Spinal cord (tissue), 10 donors: ENCODE measurements around the gene LRRC56. TPM values are rescaled to one million over a fixed set of nuclear protein-coding genes. Genes with fewer than 3 reads are reported as not detected.
A peak's percentile ranks its signal among the peaks of the same experiment; 100 is the strongest.

Experiments used
- DNase-seq, 6 donors: peaks; one replicate each; pipeline versions ENCODE4 v3.0.0 to v3.0.0-alpha.2; 2013 to 2015; ENCODE audit warnings: low spot score in 6 of 6, low read depth in 4 of 6
- H3K27ac ChIP-seq: one replicate; pipeline ENCODE4 v1.5.1; 2013; ENCODE audit warnings: low read depth, low read length, control low read depth
- H3K27me3 ChIP-seq: one replicate; pipeline ENCODE4 v1.6.1; 2013; ENCODE audit warnings: low read length; ENCODE audit not compliant: control insufficient read depth, insufficient read depth
- H3K36me3 ChIP-seq: one replicate; pipeline ENCODE4 v1.6.1; 2013; ENCODE audit warnings: low read length; ENCODE audit not compliant: control insufficient read depth, insufficient read depth
- H3K4me1 ChIP-seq: one replicate; pipeline ENCODE4 v1.6.1; 2013; ENCODE audit warnings: low read length; ENCODE audit not compliant: control insufficient read depth, insufficient read depth
- H3K4me3 ChIP-seq: one replicate; pipeline ENCODE4 v1.5.1; 2013; ENCODE audit warnings: low read depth, low read length, control low read depth
- H3K9me3 ChIP-seq: one replicate; pipeline ENCODE4 v1.6.1; 2013; ENCODE audit warnings: low read length; ENCODE audit not compliant: control insufficient read depth, insufficient read depth
- WGBS: methylation state at CpG from one replicate; pipeline ENCODE4 v1.1.5; 2013; ENCODE audit warnings: missing lambda C conversion rate; ENCODE audit not compliant: insufficient coverage; 5-methylcytosine and 5-hydroxymethylcytosine counted together
- polyA plus RNA-seq, 2 donors: library from polyadenylated mRNA; unstranded; fragments of 120-200 nt; gene quantifications; one replicate each; pipeline ENCODE4 v1.2.1, GENCODE V29; 2013; ENCODE audit not compliant: insufficient read length in 2 of 2
- total RNA-seq, 2 donors: library from RNA; depleted of rRNA in 1 of 2; stranded (reverse); fragments of 120-200 nt in 1 of 2; fragments of >200 nt in 1 of 2; gene quantifications; one replicate each; pipeline versions ENCODE4 v1.2.3 to v1.2.4, GENCODE V29; 2013 to 2014
- donor health status: healthy.

LRRC56 gene
- total and polyA plus RNA-seq, 4 donors = 1.8 to 8.0 (median 4.7) TPM

GRCh38 chr11:551596-551995 lies 14.3 kb downstream of the LRRC56 start:
- Histone ChIP-seq H3K36me3 (peaks cover 50% of the 10 kb centered on the region), H3K4me3 (no peak overlapping the region), H3K4me1 (peaks cover 16% of the 10 kb centered on the region), H3K27me3 (peaks cover 21% of the 10 kb centered on the region), H3K9me3 (no peaks in the 10 kb centered on the region), H3K27ac (no peak overlapping the region)
- DNase-seq = no peak
- 80% methylated on average over 12 of the region's 12 CpGs for WGBS

- Histone ChIP-seq H3K27me3 (peaks cover 38% of the 10 kb centered on the region), H3K4me3 (no peak overlapping the region), H3K9me3 (no peaks in the 10 kb centered on the region), H3K4me1 (peaks cover 20% of the 10 kb centered on the region), H3K27ac (no peak overlapping the region), H3K36me3 (peaks cover 49% of the 10 kb centered on the region)
- DNase-seq = no peak
- WGBS = 79% methylated on average over 27 of the region's 27 CpGs
Observed at GRCh38 chr11:553083-553987, 16.0 kb downstream of the LRRC56 start.

GRCh38 chr11:553988-554340 lies 16.6 kb downstream of the LRRC56 start:
- Histone ChIP-seq H3K27me3 (peaks cover 44% of the 10 kb centered on the region), H3K27ac (no peak overlapping the region), H3K36me3 (peaks cover 54% of the 10 kb centered on the region), H3K4me1 (peaks cover 20% of the 10 kb centered on the region), H3K9me3 (no peaks in the 10 kb centered on the region), H3K4me3 (no peak overlapping the region)
- 59% methylated on average over 8 of the region's 11 CpGs for WGBS
- no peak for DNase-seq

- H3K9me3 ChIP-seq = no peaks in the 10 kb centered on the region
- no peak overlapping the region for H3K27ac ChIP-seq
- H3K36me3 ChIP-seq = peaks cover 49% of the 10 kb centered on the region
- H3K4me1 ChIP-seq = peaks cover 20% of the 10 kb centered on the region
- DNase-seq = peak in 2 of 6 donors; percentile 85 to 91
- H3K4me3 ChIP-seq = no peak overlapping the region
- 10% methylated on average over 39 of the region's 60 CpGs for WGBS
- peaks cover 50% of the 10 kb centered on the region for H3K27me3 ChIP-seq
Observed at GRCh38 chr11:554428-555226, 17.3 kb downstream of the LRRC56 start.

DNA sequence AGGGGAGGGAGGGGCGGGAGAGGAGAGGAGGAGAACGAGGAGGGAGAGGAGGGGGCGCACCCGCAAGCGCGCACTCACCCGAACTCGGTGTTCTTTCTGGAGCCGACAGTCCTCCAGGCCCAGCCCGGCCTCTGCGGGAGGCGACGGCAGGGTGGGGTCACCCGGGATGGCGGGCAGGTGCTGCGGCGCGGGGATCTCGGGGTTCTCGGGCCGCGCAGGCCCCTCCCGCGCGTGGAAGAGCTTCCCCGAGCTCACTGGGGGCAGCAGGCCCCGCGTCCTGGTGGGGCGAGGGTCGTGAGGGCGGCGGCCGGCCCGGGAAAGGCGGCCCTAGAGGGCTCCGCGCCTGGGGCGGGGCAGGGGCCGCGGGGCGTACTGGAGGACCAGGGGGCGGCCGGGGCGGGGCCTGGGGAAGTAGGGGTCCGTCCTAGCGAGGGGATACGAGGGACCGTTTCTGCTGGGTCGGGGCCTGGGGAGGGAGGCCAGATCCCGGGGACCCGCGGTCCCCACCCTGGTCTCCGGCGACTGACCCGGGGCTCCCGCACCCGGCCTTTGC lies 18.0 kb downstream of the LRRC56 start:
- no peak for DNase-seq
- Histone ChIP-seq H3K4me3 (no peak overlapping the region), H3K27ac (no peak overlapping the region), H3K36me3 (peaks cover 42% of the 10 kb centered on the region), H3K4me1 (peaks cover 27% of the 10 kb centered on the region), H3K9me3 (no peaks in the 10 kb centered on the region), H3K27me3 (peaks cover 57% of the 10 kb centered on the region)
- WGBS = under 1% methylated on average over 57 of the region's 57 CpGs

GRCh38 chr11:555780-556661 lies 18.7 kb downstream of the LRRC56 start:
- 2% methylated on average over 103 of the region's 104 CpGs for WGBS
- DNase-seq = no peak

DNA sequence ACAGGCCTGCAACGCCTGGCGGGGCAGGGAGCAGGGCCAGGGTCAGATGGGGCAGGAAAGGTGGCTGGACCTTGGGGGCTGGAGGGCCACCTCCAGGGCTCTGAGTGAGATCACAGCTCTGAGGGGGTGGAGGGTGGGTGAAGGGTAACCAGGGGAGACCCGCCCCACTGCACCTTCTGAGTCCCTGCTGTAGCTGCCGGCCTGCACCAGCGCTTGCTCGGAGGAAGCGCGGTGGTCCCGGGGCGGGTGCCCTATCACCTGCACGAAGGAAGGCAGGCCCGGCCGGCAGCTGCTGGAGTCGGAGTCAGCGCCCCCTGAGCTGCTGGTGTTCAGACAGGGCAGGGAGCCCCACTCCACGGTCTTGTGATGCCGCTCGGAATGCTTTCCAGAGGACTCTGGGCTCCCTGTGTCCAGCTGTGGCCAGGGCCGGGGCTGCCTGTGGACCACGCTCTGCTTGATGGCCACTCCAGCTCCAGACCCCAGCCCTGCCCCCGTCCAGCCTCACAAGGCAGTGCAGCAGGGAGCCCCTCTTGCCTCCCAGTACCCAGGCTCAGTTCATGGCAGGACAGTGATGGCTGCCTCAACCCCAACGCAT lies 19.4 kb downstream of the LRRC56 start:
- WGBS = 54% methylated on average over 22 of the region's 22 CpGs
- Histone ChIP-seq H3K4me3 (no peak overlapping the region), H3K4me1 (peaks cover 35% of the 10 kb centered on the region), H3K27me3 (peaks cover 59% of the 10 kb centered on the region), H3K9me3 (no peaks in the 10 kb centered on the region), H3K27ac (no peak overlapping the region), H3K36me3 (peaks cover 28% of the 10 kb centered on the region)
- no peak for DNase-seq

More at GRCh38 chr11:555780-556661, 18.7 kb downstream of the LRRC56 start:
- peaks cover 29% of the 10 kb centered on the region for H3K4me1 ChIP-seq
- H3K36me3 ChIP-seq = peaks cover 35% of the 10 kb centered on the region
- no peak overlapping the region for H3K27ac ChIP-seq
- peaks cover 59% of the 10 kb centered on the region for H3K27me3 ChIP-seq
- H3K4me3 ChIP-seq = no peak overlapping the region
- no peaks in the 10 kb centered on the region for H3K9me3 ChIP-seq

DNA sequence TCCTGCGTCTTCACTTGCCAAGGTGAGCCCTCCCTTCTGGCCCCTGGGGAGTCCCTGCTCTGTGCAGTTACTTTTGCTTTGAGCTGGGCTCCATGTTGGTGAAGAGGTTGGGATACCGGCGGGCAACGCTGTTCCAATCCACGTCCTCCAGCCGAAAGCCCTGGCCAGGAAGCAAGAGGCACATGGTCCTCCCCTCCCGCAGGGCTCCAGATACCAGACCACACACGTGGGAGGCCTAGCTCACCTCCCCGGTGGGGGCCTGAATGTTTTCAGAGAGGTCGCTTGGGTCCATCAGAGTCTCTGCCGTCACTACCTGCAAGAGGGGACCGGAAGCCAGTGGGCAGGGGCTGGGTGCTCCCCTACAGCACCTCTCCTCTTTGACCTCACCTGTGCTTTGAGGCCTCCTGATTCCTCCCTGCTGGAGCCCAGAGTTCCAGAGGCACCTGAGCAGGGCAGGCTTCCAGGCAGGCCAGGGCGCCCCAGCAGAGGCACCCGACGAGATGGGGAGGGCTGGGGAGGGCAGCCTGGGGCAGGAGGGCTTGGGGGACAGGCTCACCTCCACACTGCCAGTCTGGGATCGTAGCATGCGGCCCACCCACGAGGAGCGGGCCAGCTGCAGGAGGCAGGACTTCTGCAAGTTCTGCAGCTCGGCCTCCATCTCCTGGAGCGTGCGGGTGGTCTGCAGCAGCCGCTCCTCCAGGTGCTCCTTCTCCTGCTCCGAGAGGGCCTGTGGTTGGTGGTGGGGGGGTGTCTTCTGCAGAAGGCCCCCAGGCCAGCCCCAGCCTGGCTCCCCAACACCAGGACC lies 20.2 kb downstream of the LRRC56 start:
- H3K4me3 ChIP-seq = no peak overlapping the region
- peaks cover 59% of the 10 kb centered on the region for H3K27me3 ChIP-seq
- no peak for DNase-seq
- 78% methylated on average over 23 of the region's 24 CpGs for WGBS
- H3K36me3 ChIP-seq = peaks cover 28% of the 10 kb centered on the region
- H3K9me3 ChIP-seq = no peaks in the 10 kb centered on the region
- H3K27ac ChIP-seq = no peak overlapping the region
- peaks cover 37% of the 10 kb centered on the region for H3K4me1 ChIP-seq
